Lower leg skin (tissue), 3 donors: ENCODE results near the gene COPA.

Experiments
- POLR2A ChIP-seq, 2 donors: fragments of 450-650 bp; IDR thresholded peaks; one replicate each; pipeline ENCODE4 v1.6.1; 2016 to 2017; ENCODE audit warnings: antibody characterized with exemption in 2 of 2, mild to moderate bottlenecking in 1 of 2, moderate library complexity in 1 of 2
- TF ChIP-seq, protein P1 (sequence below), 3 donors: fragments of 450-650 bp; IDR thresholded peaks; one replicate each; pipeline ENCODE4 v1.5.1; 2016; ENCODE audit warnings: antibody characterized with exemption in 3 of 3, mild to moderate bottlenecking in 3 of 3, moderate library complexity in 2 of 3

GRCh38 chr1:160352555-160352954 is 9.5 kb upstream of the COPA start:
- TF ChIP-seq, protein P1, sequence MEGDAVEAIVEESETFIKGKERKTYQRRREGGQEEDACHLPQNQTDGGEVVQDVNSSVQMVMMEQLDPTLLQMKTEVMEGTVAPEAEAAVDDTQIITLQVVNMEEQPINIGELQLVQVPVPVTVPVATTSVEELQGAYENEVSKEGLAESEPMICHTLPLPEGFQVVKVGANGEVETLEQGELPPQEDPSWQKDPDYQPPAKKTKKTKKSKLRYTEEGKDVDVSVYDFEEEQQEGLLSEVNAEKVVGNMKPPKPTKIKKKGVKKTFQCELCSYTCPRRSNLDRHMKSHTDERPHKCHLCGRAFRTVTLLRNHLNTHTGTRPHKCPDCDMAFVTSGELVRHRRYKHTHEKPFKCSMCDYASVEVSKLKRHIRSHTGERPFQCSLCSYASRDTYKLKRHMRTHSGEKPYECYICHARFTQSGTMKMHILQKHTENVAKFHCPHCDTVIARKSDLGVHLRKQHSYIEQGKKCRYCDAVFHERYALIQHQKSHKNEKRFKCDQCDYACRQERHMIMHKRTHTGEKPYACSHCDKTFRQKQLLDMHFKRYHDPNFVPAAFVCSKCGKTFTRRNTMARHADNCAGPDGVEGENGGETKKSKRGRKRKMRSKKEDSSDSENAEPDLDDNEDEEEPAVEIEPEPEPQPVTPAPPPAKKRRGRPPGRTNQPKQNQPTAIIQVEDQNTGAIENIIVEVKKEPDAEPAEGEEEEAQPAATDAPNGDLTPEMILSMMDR (IDR thresholded peaks at IDR 0.05) = no peak
- TF ChIP-seq POLR2A (IDR thresholded peaks at IDR 0.05) = no peak
